Left ventricle myocardium superior (tissue), 1 donor: ENCODE measurements around the gene PRR13. TPM values are rescaled to one million over a fixed set of nuclear protein-coding genes. Genes with fewer than 3 reads are reported as not detected.
"Not testable (repeated sequence)": the region's sequence is repeated elsewhere in the genome, so short reads cannot be mapped to it uniquely, and the experiment has no call there.

Experiments
- ATAC-seq: fragments of 200-7000 bp; cut with Tn5 transposase; one replicate; pipeline ENCODE4 v1.9.1; 2020; ENCODE audit warnings: mild to moderate bottlenecking, moderate library complexity
- DNase-seq: peaks from one replicate; pipeline ENCODE4 v3.0.0-alpha.2; 2020
- intact Hi-C: fragments of 100-400 bp; cut with micrococcal nuclease; formaldehyde crosslinking; loops from one replicate; pipeline ENCODE4 v1.11.0; 2022
- long read RNA-seq: library from polyadenylated mRNA; unstranded; transcript quantifications from one replicate; pipeline ENCODE4 v2.0.0, GENCODE V29; 2021
- total RNA-seq: library from RNA; stranded (reverse); fragmentation: NEBNext Ultra II Directional; extraction: Animal tissue kit (Norgen Biotek cat#: 25700); gene quantifications from one replicate; pipeline ENCODE4 v1.2.1, GENCODE V29; 2021
- donor health status: DM: no; HTN: yes; CAD: no; lungs with severe emphysema.

Gene PRR13, protein sequence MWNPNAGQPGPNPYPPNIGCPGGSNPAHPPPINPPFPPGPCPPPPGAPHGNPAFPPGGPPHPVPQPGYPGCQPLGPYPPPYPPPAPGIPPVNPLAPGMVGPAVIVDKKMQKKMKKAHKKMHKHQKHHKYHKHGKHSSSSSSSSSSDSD
- total RNA-seq: 56.1 TPM
- long read RNA-seq, transcript PRR13-202 (4 exons, 1,229 nt): major isoform, 29 of 44 reads
- long read RNA-seq, transcript PRR13-209 (4 exons, 625 nt): minor isoform, 6 of 44 reads
- long read RNA-seq, partial matches to known transcripts: 6 of 44 reads
- long read RNA-seq, other reads (novel, unspliced or antisense): 2 of 44 reads

GRCh38 chr12:53441040-53441833 lies at the start of gene PRR13:
PRR13 (plus strand) TSS chr12:53441734; CDS start chr12:53442715, 981 bp downstream.
- DNase-seq (peak; percentile 99), ATAC-seq (peak; percentile 98)
- intact Hi-C loops: no loop called here

GRCh38 chr12:53399896-53400295 lies 41.6 kb upstream of the PRR13 start:
- intact Hi-C loops: no loop called here
- DNase-seq: no peak
- no peak for ATAC-seq

GRCh38 chr12:53402351-53402750 lies 39.2 kb upstream of the PRR13 start:
- DNase-seq, ATAC-seq, intact Hi-C loops: not testable (repeated sequence)

- no peak for ATAC-seq
- intact Hi-C loops: no loop called here
These were observed 38.7 kb upstream of the PRR13 start for GRCh38 chr12:53402871-53403270.

DNA sequence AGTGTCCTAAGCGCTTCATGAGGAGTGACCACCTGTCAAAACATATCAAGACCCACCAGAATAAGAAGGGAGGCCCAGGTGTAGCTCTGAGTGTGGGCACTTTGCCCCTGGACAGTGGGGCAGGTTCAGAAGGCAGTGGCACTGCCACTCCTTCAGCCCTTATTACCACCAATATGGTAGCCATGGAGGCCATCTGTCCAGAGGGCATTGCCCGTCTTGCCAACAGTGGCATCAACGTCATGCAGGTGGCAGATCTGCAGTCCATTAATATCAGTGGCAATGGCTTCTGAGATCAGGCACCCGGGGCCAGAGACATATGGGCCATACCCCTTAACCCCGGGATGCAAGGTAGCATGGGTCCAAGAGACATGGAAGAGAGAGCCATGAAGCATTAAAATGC lies 30.6 kb upstream of the PRR13 start:
- ATAC-seq: no peak
- no peak for DNase-seq
- intact Hi-C loops: no loop called here

More at GRCh38 chr12:53402871-53403270, 38.7 kb upstream of the PRR13 start:
- DNase-seq: no peak

DNA sequence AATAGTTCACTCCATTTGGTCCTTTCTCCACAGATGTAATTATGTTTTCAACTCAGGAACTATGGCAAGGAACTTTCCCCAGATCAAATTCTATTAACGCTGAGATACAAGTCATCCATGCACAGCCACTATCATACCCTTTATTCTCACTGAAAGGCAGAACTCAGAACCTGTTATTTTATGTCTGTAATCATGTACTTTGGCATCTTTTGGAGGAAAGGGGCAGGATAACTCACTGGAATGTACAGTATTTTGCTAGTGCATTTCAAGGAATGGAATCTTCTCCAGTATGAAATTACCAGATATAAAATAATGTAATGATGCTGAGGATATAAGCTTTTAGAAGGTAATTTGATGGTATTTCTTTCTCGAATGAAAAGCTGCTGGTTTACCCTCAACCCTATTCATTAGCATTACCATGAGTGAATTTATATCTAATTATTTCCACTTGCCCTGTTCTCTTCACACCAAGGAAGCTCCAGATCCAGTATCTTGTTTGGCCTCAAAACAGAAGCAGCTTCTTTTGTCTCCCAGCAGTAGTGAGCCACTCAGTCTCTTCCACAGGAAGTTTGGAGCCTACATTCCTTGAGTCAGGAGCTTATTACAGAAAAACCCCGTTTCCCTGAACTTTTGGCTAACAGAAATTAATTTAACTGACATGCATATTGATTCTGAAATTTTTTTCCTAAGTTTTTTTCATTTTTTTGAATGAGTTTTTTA lies 27.9 kb upstream of the PRR13 start:
- ATAC-seq: no peak
- DNase-seq: no peak
- intact Hi-C loops: no loop called here

- intact Hi-C loops: no loop called here
- DNase-seq (no peak), ATAC-seq (peak; percentile 16)
These were observed 26.6 kb upstream of the PRR13 start for GRCh38 chr12:53414756-53415417.

DNA sequence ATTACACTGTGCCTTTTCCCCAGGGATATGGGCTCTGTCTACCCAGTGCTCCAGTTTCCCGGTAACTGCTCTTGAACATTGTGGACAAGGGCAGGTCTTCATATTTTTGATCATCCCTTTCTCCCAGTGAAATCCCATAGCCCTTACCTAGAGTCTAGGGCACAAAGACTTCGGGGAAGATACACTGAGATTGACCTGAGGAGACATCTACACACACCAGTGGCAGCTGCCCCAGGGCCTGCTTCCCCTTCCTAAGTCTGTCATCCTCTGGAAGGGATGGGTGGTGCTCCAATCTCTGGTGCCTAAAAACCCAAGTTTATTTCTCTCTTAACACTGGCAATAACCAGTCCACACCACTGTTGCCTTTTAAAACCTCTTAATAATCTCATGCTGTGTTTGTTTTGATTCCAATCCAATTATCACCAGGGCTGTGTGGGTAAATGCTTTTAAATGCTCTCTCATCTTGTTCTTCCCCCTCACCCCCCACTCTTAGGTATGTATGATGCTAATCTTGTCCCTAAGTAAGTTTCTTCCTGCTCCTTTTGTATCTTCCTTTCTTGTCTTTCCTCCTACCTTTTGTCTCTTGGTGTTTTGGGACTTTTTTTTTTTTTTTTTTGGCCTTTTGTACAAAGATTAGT lies 25.7 kb upstream of the PRR13 start:
- intact Hi-C loops, DNase-seq: not testable (repeated sequence)
- ATAC-seq: peak; percentile 28

GRCh38 chr12:53417291-53417816 lies 24.2 kb upstream of the PRR13 start:
- DNase-seq, intact Hi-C loops, ATAC-seq: not testable (repeated sequence)

- intact Hi-C loops: no loop called here
- DNase-seq (no peak), ATAC-seq (no peak)
These were observed 23.3 kb upstream of the PRR13 start for GRCh38 chr12:53418221-53418620.

DNA sequence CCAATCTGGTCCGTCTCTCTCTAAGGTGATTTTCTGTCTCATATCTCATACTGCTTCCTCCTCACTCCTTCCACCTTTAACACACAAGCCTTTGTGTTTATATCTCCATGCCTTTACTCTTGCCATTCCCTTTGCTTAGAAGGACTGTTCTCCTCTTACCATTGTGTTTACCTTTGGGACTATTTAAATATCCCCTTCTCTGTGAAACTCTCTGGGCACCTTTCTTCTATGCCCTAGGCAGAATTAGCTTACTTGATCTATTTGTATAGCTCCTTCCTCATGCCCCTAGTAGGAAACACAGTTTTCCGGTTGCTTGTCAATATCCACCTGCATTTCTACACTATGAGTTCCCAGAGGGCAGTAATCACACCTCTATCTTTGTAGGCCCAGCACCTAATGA lies 21.8 kb upstream of the PRR13 start:
- intact Hi-C loops: loop anchor here (2.0 kb wide), 1 partner anchor 69 kb away; no protein-coding TSS in a partner anchor
- DNase-seq (no peak), ATAC-seq (no peak)

GRCh38 chr12:53422247-53422646 lies 19.3 kb upstream of the PRR13 start:
- intact Hi-C loops, ATAC-seq, DNase-seq: not testable (repeated sequence)

- intact Hi-C loops: no loop called here
- ATAC-seq: no peak
- no peak for DNase-seq
These were observed 17.9 kb upstream of the PRR13 start, which contains the start of gene AMHR2 for GRCh38 chr12:53423597-53423996. AMHR2 (plus strand) TSS chr12:53423855; CDS start chr12:53423935, 80 bp downstream.

GRCh38 chr12:53424626-53425514 lies 16.7 kb upstream of the PRR13 start:
- intact Hi-C loops: no loop called here
- DNase-seq: no peak
- ATAC-seq: peak; percentile 33

DNA sequence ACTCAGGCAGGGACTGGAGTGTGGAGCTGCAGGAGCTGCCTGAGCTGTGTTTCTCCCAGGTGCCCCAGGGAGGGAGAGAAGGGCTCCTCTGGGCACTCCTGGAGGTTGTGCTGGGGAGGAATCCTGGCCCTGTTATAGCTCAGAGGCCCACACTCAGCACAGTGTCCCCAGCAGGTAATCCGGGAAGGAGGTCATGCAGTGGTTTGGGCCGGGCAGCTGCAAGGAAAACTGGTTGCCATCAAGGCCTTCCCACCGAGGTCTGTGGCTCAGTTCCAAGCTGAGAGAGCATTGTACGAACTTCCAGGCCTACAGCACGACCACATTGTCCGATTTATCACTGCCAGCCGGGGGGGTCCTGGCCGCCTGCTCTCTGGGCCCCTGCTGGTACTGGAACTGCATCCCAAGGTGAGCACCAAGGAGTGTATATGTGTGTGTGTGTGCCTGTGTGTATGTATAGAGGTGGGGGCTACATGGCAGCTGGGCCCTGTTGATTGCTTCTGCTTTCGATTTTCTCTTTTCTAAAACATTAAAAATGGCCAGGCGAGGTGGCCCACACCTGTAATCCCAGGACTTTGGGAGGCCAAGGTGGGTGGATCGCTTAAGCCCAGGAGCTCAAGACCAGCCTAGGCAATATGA lies 15.9 kb upstream of the PRR13 start:
- intact Hi-C loops: no loop called here
- ATAC-seq (peak; percentile 22), DNase-seq (no peak)

DNA sequence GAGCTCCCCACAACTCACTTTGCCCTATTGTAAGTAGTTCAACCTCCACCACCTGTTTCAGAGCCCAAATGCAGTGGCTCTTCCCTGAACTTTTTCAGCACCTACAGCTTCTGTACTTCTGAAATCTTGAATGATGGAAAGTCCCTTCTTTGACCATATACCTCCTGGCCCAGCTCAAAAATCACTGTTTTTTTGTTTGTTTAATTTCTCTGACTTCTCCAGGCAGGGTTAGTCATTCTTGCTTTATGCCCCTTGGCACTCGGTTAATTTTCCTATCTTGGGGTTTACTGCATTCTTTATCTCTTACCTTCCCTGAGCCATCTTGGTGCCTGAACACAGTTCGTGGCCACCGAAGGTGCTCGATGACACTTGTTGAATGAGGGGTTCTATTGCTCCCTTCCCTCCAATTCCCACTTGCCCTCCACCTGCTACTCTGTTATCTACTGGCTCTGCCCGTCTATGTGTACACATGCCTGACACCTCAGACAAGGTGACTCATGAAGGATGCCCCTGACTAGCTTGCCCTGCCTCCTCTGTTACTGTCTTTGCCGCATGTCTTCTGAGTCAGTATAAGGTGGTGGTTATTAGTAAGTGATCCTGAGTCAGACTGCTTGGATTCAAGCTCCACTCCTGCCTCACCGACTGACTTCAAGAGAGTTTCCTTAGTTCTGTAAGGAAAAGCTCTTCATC lies 13.5 kb upstream of the PRR13 start:
- ATAC-seq: no peak
- no peak for DNase-seq
- intact Hi-C loops: no loop called here
